SK-N-SH (cell line): ENCODE data around the gene SYNE3. TPM values are rescaled to one million over a fixed set of nuclear protein-coding genes. Genes with fewer than 3 reads are reported as not detected.

Source experiments
- CTCF ChIA-PET: fragments of 300-600, 350-600 bp; formaldehyde crosslinking; extraction: SDS; loops from one replicate; lab custom pipeline; 2021; lab: Yijun Ruan, JAX
- POLR2A ChIA-PET: fragments of 350-600 bp; sonication (Branson Sonifier 250); formaldehyde crosslinking; extraction: SDS; loops from one replicate; lab custom pipeline; 2020; ENCODE audit warnings: antibody characterized with exemption, inconsistent platforms; lab: Yijun Ruan, JAX
- DNase-seq: peaks from one replicate; pipeline ENCODE4 v3.0.0; 2012
- H2AFZ ChIP-seq: fragments of 200-600 bp; sonication (generic); 2 replicates; pipeline ENCODE4 v1.8.1; 2016; ENCODE audit warnings: antibody characterized with exemption, mild to moderate bottlenecking, low read depth
- H3F3A ChIP-seq: fragments of 200-600 bp; sonication (generic); replicated peaks from 2 replicates; pipeline ENCODE3; 2016; ENCODE audit warnings: antibody characterized with exemption, mild to moderate bottlenecking; ENCODE audit not compliant: insufficient read depth
- H3K27ac ChIP-seq, 2 experiments: fragments of 200-500 bp in 1 of 2; fragments of 200-600 bp in 1 of 2; sonication (Bioruptor generic) in 1 of 2; sonication (generic), shearing (Covaris generic) in 1 of 2; 2 replicates each; pipeline versions ENCODE4 v1.5.1 to v1.6.1; 2014 to 2016; ENCODE audit warnings: low read depth in 2 of 2, inconsistent platforms in 1 of 2, low read length in 1 of 2, mild to moderate bottlenecking in 1 of 2, mixed read lengths in 1 of 2
- H3K27me3 ChIP-seq: fragments of 200-600 bp; sonication (generic), shearing (Covaris generic); 2 replicates; pipeline ENCODE4 v1.6.1; 2016; ENCODE audit warnings: mixed run types; ENCODE audit not compliant: insufficient read depth
- H3K36me3 ChIP-seq, 2 experiments: fragments of 200-500 bp in 1 of 2; fragments of 200-600 bp in 1 of 2; sonication (Bioruptor generic) in 1 of 2; sonication (generic) in 1 of 2; replicated peaks in 1 of 2; 2 replicates each; pipeline versions ENCODE3 to v1.5.1; 2014 to 2016; ENCODE audit warnings: low read length in 1 of 2, mild to moderate bottlenecking in 1 of 2; ENCODE audit not compliant: insufficient read depth in 2 of 2, control insufficient read depth in 1 of 2
- H3K4me1 ChIP-seq, 2 experiments: fragments of 200-500 bp in 1 of 2; fragments of 200-600 bp in 1 of 2; sonication (Bioruptor generic) in 1 of 2; sonication (generic), shearing (Covaris generic) in 1 of 2; 2 replicates each; pipeline versions ENCODE4 v1.5.1 to v1.6.1; 2014 to 2016; ENCODE audit warnings: low read depth in 1 of 2, low read length in 1 of 2, mixed run types in 1 of 2; ENCODE audit not compliant: insufficient read depth in 2 of 2, control insufficient read depth in 1 of 2
- H3K4me2 ChIP-seq: fragments of 200-600 bp; sonication (generic), shearing (Covaris generic); 2 replicates; pipeline ENCODE4 v1.6.1; 2017; ENCODE audit warnings: mixed run types
- H3K4me3 ChIP-seq, 2 experiments: fragments of 200-500 bp in 1 of 2; fragments of 200-600 bp in 1 of 2; sonication (Bioruptor generic) in 1 of 2; sonication (generic), shearing (Covaris generic) in 1 of 2; 2 replicates each; pipeline versions ENCODE4 v1.5.1 to v1.8.1; 2014 to 2016; ENCODE audit warnings: low read depth in 2 of 2, inconsistent platforms in 1 of 2, low read length in 1 of 2, mild to moderate bottlenecking in 1 of 2, mixed read lengths in 1 of 2, moderate library complexity in 1 of 2
- H3K79me2 ChIP-seq: fragments of 200-600 bp; sonication (generic); 2 replicates; pipeline ENCODE4 v1.8.1; 2017; ENCODE audit warnings: mild to moderate bottlenecking; ENCODE audit not compliant: insufficient read depth
- H3K9ac ChIP-seq: fragments of 200-600 bp; sonication (generic); 2 replicates; pipeline ENCODE4 v1.6.1; 2017; ENCODE audit warnings: mixed run types
- H3K9me2 ChIP-seq: fragments of 200-600 bp; sonication (generic); 2 replicates; pipeline ENCODE4 v1.6.1; 2017; ENCODE audit warnings: mixed run types
- H3K9me3 ChIP-seq: fragments of 200-600 bp; sonication (generic); 2 replicates; pipeline ENCODE4 v1.6.1; 2017; ENCODE audit warnings: mixed run types, mild to moderate bottlenecking, moderate library complexity
- H4K20me1 ChIP-seq: fragments of 200-600 bp; sonication (generic); 2 replicates; pipeline ENCODE4 v1.6.1; 2017; ENCODE audit warnings: mild to moderate bottlenecking, mixed run types; ENCODE audit not compliant: insufficient read depth
- ELF1 ChIP-seq: IDR thresholded peaks from 2 replicates; pipeline ENCODE4 v1.4.0; 2012
- EP300 ChIP-seq, 2 experiments: IDR thresholded peaks; 2 replicates each; pipeline versions ENCODE4 v1.4.0 to v1.6.1; 2012; ENCODE audit warnings: borderline replicate concordance in 1 of 2, low read depth in 1 of 2, low read length in 1 of 2
- EZH2phosphoT487 ChIP-seq: fragments of 200-600 bp; sonication (generic); IDR thresholded peaks from 2 replicates; pipeline ENCODE4 v1.6.1; 2017; ENCODE audit warnings: low read depth, mixed run types, mild to moderate bottlenecking, antibody characterized with exemption, moderate library complexity, borderline replicate concordance
- JUND ChIP-seq: IDR thresholded peaks from 2 replicates; pipeline ENCODE4 v1.4.0; 2012
- MAX ChIP-seq: IDR thresholded peaks from 2 replicates; pipeline ENCODE4 v1.4.0; 2012; ENCODE audit warnings: low read depth
- MEF2A ChIP-seq: IDR thresholded peaks from 2 replicates; pipeline ENCODE4 v1.4.0; 2012; ENCODE audit warnings: low read depth, borderline replicate concordance
- POLR2AphosphoS5 ChIP-seq: IDR thresholded peaks from 2 replicates; pipeline ENCODE4 v1.6.1; 2012; ENCODE audit warnings: low read depth, low read length
- RAD21 ChIP-seq: IDR thresholded peaks from 2 replicates; pipeline ENCODE4 v1.6.1; 2012; ENCODE audit warnings: mild to moderate bottlenecking, low read length
- TCF12 ChIP-seq: IDR thresholded peaks from 2 replicates; pipeline ENCODE4 v1.4.0; 2012
- ZBTB33 ChIP-seq: IDR thresholded peaks from 2 replicates; pipeline ENCODE4 v1.4.0; 2012; ENCODE audit warnings: low read depth, borderline replicate concordance
- WGBS: methylation state at CpG from one replicate; pipeline ENCODE4 v1.1.6; 2017; ENCODE audit warnings: low lambda C conversion rate; 5-methylcytosine and 5-hydroxymethylcytosine counted together
- polyA plus RNA-seq, 3 experiments: library from polyadenylated mRNA; depleted of rRNA; stranded (reverse); fragments of >200 nt; gene quantifications; 2 replicates each; pipeline ENCODE4 v1.2.3, GENCODE V29; 2012

The SYNE3 gene
- polyA plus RNA-seq, 1 of the 3 experiments (the other 2 are of a cell fraction), result 2.0 TPM

DNA sequence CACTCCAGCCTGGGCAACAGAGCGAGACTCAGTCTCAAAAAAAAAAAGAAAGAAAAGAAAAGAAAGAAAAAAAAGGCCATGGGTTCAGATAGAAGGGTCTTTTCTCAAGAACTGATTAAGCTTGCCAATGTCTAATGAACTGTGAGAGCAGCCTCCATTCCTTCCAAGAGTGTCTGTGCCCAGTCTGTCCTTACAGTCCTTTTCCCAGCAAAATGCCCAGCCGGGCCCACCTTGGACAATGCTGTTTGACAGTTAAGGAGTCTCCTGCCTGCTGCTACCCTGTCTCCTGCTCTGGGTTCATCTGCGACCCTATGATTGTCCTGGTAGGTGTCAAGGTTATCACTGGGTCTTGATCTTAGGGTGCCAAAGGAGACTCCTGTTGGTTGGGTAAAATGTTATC is 21.4 kb downstream of the SYNE3 start:
- Histone ChIP-seq H3K79me2 (no peaks in the 10 kb centered on the region; the same call in 1 of the 2 replicates), H3F3A (peaks cover 16% of the 10 kb centered on the region), H3K9me2 (no peaks in the 10 kb centered on the region), H3K4me3 (no peak overlapping the region), H3K27ac (peak overlapping the region in 1 of 2 experiments; percentile 83; a peak in 1 of 4 replicates), H2AFZ (no peak overlapping the region), H3K27me3 (no peaks in the 10 kb centered on the region), H3K4me1 (peaks cover 16 to 39% of the 10 kb centered on the region in 2 experiments; a peak in 1 of 4 replicates), H3K9ac (no peak overlapping the region), H4K20me1 (no peaks in the 10 kb centered on the region), H3K36me3 (no peaks in the 10 kb centered on the region), H3K9me3 (no peaks in the 10 kb centered on the region), H3K4me2 (no peak overlapping the region)
- no peak for DNase-seq
- CTCF ChIA-PET, result interaction anchor here (2.4 to 2.5 kb wide), 2 partner anchors 32 to 53 kb away, joined by 8 to 11 read pairs; no protein-coding TSS in a partner anchor
- POLR2A ChIA-PET, result no interaction called here
- WGBS, result 92% methylated on average over 3 of the region's 3 CpGs
- TF ChIP-seq MEF2A (no peak), EZH2phosphoT487 (no peak), RAD21 (no peak), EP300 (IDR thresholded peaks at IDR 0.05; ENCODE audit: borderline replicate concordance in 1 of 2, low read depth in 1 of 2, low read length in 1 of 2) (no peak)

GRCh38 chr14:95494456-95494855 is 22.0 kb downstream of the SYNE3 start:
- Histone ChIP-seq H3K4me2 (no peak overlapping the region), H3K27ac (no peak overlapping the region), H2AFZ (no peak overlapping the region), H3K4me3 (no peak overlapping the region), H3K4me1 (peaks cover 16 to 39% of the 10 kb centered on the region in 2 experiments; a peak in 1 of 4 replicates), H3K79me2 (no peaks in the 10 kb centered on the region; the same call in 1 of the 2 replicates), H3K9ac (no peak overlapping the region), H3K27me3 (no peaks in the 10 kb centered on the region), H4K20me1 (no peaks in the 10 kb centered on the region), H3K36me3 (no peaks in the 10 kb centered on the region), H3K9me2 (no peaks in the 10 kb centered on the region), H3F3A (peaks cover 16% of the 10 kb centered on the region), H3K9me3 (no peaks in the 10 kb centered on the region)
- DNase-seq, result no peak
- TF ChIP-seq JUND (no peak), RAD21 (no peak), MAX (no peak), ZBTB33 (no peak), ELF1 (no peak), TCF12 (no peak), EZH2phosphoT487 (no peak), POLR2AphosphoS5 (no peak)
- CTCF ChIA-PET, result interaction anchor here (1.0 to 2.5 kb wide), 3 partner anchors 24 to 53 kb away, joined by 3 to 8 read pairs (median 4); no protein-coding TSS in a partner anchor
- WGBS, result 93% methylated on average over 4 of the region's 4 CpGs
- POLR2A ChIA-PET, result no interaction called here
